ENCODE results near the gene PIM2. TPM values are rescaled to one million over a fixed set of nuclear protein-coding genes. Genes with fewer than 3 reads are reported as not detected.
"Not testable (repeated sequence)": the region's sequence is repeated elsewhere in the genome, so short reads cannot be mapped to it uniquely, and the experiment has no call there.

Gene PIM2
- total RNA-seq, 1 experiment from 2014 or later, result 0.16 TPM

- not testable (repeated sequence) for DNase-seq (ENCODE audit: low read depth)
Measured at GRCh38 chrX:48876944-48877343, 41.9 kb downstream of the PIM2 start.

- not testable (repeated sequence) for DNase-seq (ENCODE audit: low read depth)
Measured at GRCh38 chrX:48872017-48872416, 46.8 kb downstream of the PIM2 start.

GRCh38 chrX:48864210-48864609, 54.6 kb downstream of the PIM2 start:
- DNase-seq (ENCODE audit: low read depth), result peak; percentile 64

Small RNA genes within 50 kb of the gene (small RNA-seq; reads per million reads assigned to genes)
- gene RNU6-722P, result not detected

Other genes with a start within 250 kb of the PIM2 start
- 0.20 and 0.47 TPM in 2 replicates for gene WAS, start 235.2 kb downstream of the PIM2 start, total RNA-seq (2014; rRNA removed; shearing (Covaris generic))
- gene SUV39H1, start 222.3 kb downstream of the PIM2 start, total RNA-seq (2014; rRNA removed; shearing (Covaris generic)), result 10.1 and 11.2 TPM in 2 replicates
- not detected in 2 replicates for gene GLOD5, start 157.3 kb downstream of the PIM2 start, total RNA-seq (2014; rRNA removed; shearing (Covaris generic))
- not detected in 2 replicates for gene GATA1, start 132.4 kb downstream of the PIM2 start, total RNA-seq (2014; rRNA removed; shearing (Covaris generic))
- 11.0 and 12.0 TPM in 2 replicates for gene HDAC6, start 117.0 kb downstream of the PIM2 start, total RNA-seq (2014; rRNA removed; shearing (Covaris generic))
- not detected in 2 replicates for gene ERAS, start 92.5 kb downstream of the PIM2 start, total RNA-seq (2014; rRNA removed; shearing (Covaris generic))
- gene PCSK1N, start 83.4 kb downstream of the PIM2 start, total RNA-seq (2014; rRNA removed; shearing (Covaris generic)), result not detected in 2 replicates
- gene TIMM17B, start 21.3 kb downstream of the PIM2 start, total RNA-seq (2014; rRNA removed; shearing (Covaris generic)), result 63.0 and 65.9 TPM in 2 replicates
- 80.8 and 109 TPM in 2 replicates for gene PQBP1, start 21.1 kb downstream of the PIM2 start, total RNA-seq (2014; rRNA removed; shearing (Covaris generic))
- 19.4 and 30.6 TPM in 2 replicates for gene SLC35A2, start 7.4 kb downstream of the PIM2 start, total RNA-seq (2014; rRNA removed; shearing (Covaris generic))
- 30.0 and 31.7 TPM in 2 replicates for gene OTUD5, start 38.6 kb upstream of the PIM2 start, total RNA-seq (2014; rRNA removed; shearing (Covaris generic))
- 0.23 and 0.42 TPM in 2 replicates for gene KCND1, start 52.8 kb upstream of the PIM2 start, total RNA-seq (2014; rRNA removed; shearing (Covaris generic))
- 11.9 and 13.9 TPM in 2 replicates for gene GRIPAP1, start 83.2 kb upstream of the PIM2 start, total RNA-seq (2014; rRNA removed; shearing (Covaris generic))
- gene TFE3, start 124.3 kb upstream of the PIM2 start, total RNA-seq (2014; rRNA removed; shearing (Covaris generic)), result 52.6 and 65.8 TPM in 2 replicates
- 0.14 TPM in 1 of 2 replicates, not detected in the other for gene CCDC120, start 140.0 kb upstream of the PIM2 start, total RNA-seq (2014; rRNA removed; shearing (Covaris generic))
- 8.6 and 22.1 TPM in 2 replicates for gene PRAF2, start 155.0 kb upstream of the PIM2 start, total RNA-seq (2014; rRNA removed; shearing (Covaris generic))
- gene WDR45, start 160.9 kb upstream of the PIM2 start, total RNA-seq (2014; rRNA removed; shearing (Covaris generic)), result 40.7 and 45.2 TPM in 2 replicates
- 27.6 and 30.2 TPM in 2 replicates for gene GPKOW, start 204.7 kb upstream of the PIM2 start, total RNA-seq (2014; rRNA removed; shearing (Covaris generic))
- gene MAGIX, start 243.7 kb upstream of the PIM2 start, total RNA-seq (2014; rRNA removed; shearing (Covaris generic)), result 0.13 TPM in 1 of 2 replicates, not detected in the other